ENCODE measurements around the gene MED13L. TPM values are rescaled to one million over a fixed set of nuclear protein-coding genes. Genes with fewer than 3 reads are reported as not detected.

The MED13L gene
- total RNA-seq, 1 experiment from 2014 or later, result 37.8 TPM

- no peak for DNase-seq (ENCODE audit: low spot score)
Measured at GRCh38 chr12:116210762-116211161, 66.7 kb downstream of the MED13L start.

- DNase-seq (ENCODE audit: low spot score), result no peak
Measured at GRCh38 chr12:116210131-116210530, 67.4 kb downstream of the MED13L start.

GRCh38 chr12:116209503-116209902, 68.0 kb downstream of the MED13L start:
- no peak for DNase-seq (ENCODE audit: low spot score)

- DNase-seq (ENCODE audit: low spot score), result no peak
Measured at GRCh38 chr12:116207274-116207673, 70.2 kb downstream of the MED13L start.

DNA sequence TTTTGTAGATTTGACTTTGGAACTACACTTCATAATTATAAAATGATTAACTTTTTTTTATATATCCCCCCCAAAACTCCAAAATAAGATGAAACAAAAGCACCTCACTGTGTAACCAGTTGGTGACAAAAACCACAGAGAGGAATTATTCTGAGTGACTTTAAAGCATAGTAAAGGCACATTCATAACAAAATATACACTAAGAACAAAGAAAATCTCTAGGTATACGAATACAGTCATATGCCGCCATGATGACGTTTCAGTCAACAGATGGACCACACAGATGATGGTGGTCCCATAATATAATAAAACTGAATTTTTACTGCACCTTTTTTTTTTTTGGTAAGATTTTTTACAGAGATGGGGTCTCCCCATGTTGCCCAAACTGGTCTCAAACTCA, 70.7 kb downstream of the MED13L start:
- no peak for DNase-seq (ENCODE audit: low spot score)

DNA sequence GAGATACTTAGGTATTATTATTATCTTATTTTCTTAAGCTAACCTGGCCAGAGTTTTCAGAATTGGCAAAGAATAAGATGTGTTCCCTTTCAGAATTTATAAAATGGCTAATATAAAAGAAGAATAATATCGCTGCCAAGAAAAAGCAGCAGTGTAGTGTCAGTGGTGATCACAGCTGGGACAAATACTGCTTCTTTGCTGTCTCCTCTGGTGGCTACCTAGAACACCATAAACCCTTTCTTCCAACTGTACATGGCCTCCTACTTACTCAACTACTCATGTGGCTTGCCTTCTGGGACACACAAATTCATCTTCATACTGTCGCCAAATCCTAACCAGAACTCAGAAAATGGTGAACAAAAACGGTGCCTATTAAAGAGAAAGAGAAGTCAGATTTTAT, 72.7 kb downstream of the MED13L start:
- DNase-seq (ENCODE audit: low spot score), result no peak

- no peak for DNase-seq (ENCODE audit: low spot score)
Measured at GRCh38 chr12:116204169-116204568, 73.3 kb downstream of the MED13L start.

GRCh38 chr12:116202940-116203339, 74.6 kb downstream of the MED13L start:
- DNase-seq (ENCODE audit: low spot score), result no peak

DNA sequence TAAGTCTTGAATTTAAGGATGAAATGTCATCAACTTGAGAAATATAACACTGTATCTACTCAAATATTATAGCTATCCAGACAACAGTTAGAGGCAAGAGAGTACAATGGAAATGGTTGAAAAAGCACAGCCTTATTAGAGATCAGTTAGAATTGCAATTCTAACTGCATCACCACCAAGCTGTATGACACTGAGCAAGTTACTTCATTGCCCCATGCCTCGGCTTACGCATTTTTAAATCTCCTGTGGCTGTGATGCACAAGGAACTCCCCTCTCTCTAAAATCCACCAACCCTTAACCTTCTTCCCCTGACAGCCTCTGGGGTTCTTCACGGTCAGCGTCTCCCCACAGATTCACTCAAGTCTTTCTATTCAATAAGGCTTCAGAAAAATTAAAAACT, 75.1 kb downstream of the MED13L start:
- DNase-seq (ENCODE audit: low spot score), result no peak

GRCh38 chr12:116201908-116202307, 75.6 kb downstream of the MED13L start:
- DNase-seq (ENCODE audit: low spot score), result no peak

DNA sequence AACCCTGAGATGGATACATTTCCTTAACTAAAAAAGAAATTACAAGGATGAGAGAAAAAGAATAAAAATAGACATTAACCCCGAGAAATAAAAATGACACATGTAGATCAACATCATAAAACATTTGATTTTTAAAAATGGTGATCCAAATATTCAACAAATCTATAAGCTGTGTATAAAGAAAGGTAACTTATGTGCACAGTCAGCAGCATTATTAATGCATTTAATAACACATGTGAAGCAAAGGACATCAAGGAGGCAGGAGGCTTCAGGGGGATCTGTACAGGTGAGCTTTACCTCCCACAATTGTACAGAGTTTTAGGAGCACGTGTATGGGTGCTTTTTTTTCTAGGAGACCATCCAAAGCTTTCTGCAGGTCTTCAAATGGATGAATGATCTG, 76.1 kb downstream of the MED13L start:
- no peak for DNase-seq (ENCODE audit: low spot score)

- no peak for DNase-seq (ENCODE audit: low spot score)
Measured at GRCh38 chr12:116200812-116201211, 76.7 kb downstream of the MED13L start.

- DNase-seq (ENCODE audit: low spot score), result no peak
Measured at GRCh38 chr12:116199160-116199706, 78.3 kb downstream of the MED13L start.

GRCh38 chr12:116196752-116197718, 80.5 kb downstream of the MED13L start:
- DNase-seq (ENCODE audit: low spot score), result no peak

- DNase-seq (ENCODE audit: low spot score), result no peak
Measured at GRCh38 chr12:116196226-116196625, 81.3 kb downstream of the MED13L start.

- no peak for DNase-seq (ENCODE audit: low spot score)
Measured at GRCh38 chr12:116194935-116195431, 82.5 kb downstream of the MED13L start.

GRCh38 chr12:116189692-116190091, 87.8 kb downstream of the MED13L start:
- DNase-seq (ENCODE audit: low spot score), result no peak

- no peak for DNase-seq (ENCODE audit: low spot score)
Measured at GRCh38 chr12:116188581-116188980, 88.9 kb downstream of the MED13L start.

GRCh38 chr12:116187151-116187511, 90.4 kb downstream of the MED13L start:
- no peak for DNase-seq (ENCODE audit: low spot score)

- DNase-seq (ENCODE audit: low spot score), result no peak
Measured at GRCh38 chr12:116186482-116187150, 90.9 kb downstream of the MED13L start.

DNA sequence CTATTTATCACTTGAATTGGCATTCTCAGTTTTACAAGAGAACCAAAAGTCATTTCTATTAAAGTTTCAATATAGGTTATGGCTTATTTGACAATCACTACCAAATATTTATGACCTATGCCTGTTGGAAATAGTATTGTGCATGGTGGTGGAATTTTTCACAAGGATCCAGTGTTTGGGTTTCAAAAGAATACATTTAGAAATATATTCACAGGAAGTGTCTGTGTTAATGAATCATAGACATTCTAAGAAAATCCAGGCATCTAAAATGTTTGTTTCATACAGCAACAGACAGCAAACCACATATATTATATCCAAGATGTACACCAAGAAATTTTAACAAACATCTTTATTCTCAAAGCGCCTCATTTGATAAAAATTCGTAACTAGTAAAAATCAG, 92.7 kb downstream of the MED13L start:
- DNase-seq (ENCODE audit: low spot score), result no peak

GRCh38 chr12:116183741-116184141, 93.8 kb downstream of the MED13L start:
- DNase-seq (ENCODE audit: low spot score), result no peak

Measured in A172 (cell line).